SHP77 treated with DMSO at 0.1 percent for 48 hours (cell line): ENCODE measurements around the gene CTCF.
"Not testable (repeated sequence)": the region's sequence is repeated elsewhere in the genome, so short reads cannot be mapped to it uniquely, and the experiment has no call there.

Experiments
- DNase-seq: peaks from one replicate; lab custom pipeline; 2025; lab: John Stamatoyannopoulos, UW

The CTCF gene

DNA sequence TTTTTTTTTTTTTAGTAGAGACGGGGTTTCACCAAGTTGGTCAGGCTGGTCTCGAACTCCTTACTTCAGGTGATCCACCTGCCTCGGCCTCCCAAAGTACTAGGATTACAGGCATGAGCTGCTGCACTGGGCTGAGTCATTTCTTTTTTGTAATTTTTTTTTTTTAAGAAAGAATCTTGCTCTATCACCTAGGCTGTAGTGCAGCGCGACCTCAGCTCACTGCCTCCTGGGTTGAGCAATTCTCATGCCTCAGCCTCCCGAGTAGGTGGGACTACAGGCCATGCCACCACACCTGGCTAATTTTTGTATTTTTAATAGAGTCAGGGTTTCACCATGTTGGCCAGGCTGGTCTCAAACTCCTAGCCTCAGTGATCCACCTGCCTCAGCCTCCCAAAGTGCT is 28.3 kb upstream of the CTCF start:
- not testable (repeated sequence) for DNase-seq

DNA sequence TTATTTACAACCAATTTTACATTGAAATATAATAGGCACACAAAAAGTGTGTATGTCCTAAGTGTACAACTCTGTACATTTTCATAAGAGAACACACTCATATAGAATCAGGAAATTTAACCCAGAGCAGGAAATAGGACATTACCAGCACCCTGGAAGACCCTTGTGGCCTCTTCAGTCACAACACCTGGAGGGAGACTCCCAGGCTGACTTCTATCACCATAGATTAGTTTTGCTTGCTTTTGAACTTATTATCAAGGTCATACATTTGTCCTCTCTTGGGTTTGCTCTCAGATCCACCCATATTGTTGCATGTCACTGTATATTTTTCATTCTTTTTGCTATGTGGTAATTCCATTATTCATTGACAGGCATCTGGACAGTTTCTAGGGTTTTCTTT is 27.9 kb upstream of the CTCF start:
- no peak for DNase-seq

- no peak for DNase-seq
These were observed 27.1 kb upstream of the CTCF start for GRCh38 chr16:67535201-67535600.

- DNase-seq: no peak
These were observed 25.1 kb upstream of the CTCF start for GRCh38 chr16:67537270-67537635.

GRCh38 chr16:67537636-67538591 is 24.4 kb upstream of the CTCF start:
- DNase-seq: no peak

DNA sequence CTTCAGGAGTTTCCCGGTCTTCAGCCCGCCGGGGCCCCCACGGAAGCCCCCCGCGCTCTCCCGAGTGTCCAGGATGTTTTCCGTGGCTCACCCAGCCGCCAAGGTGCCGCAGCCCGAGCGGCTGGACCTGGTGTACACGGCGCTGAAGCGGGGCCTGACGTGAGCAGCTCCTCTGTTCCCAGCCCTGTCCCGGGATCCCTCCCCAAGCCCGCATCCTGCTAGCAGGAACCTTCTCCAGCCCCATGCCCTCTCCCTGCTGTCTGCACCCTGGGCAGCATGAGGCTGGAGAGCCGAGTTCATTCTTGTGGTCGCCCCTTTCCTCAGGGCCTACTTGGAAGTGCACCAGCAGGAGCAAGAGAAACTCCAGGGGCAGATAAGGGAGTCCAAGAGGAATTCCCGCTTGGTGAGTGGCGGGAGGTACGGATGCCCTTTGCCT is 23.6 kb upstream of the CTCF start:
- DNase-seq: no peak

DNA sequence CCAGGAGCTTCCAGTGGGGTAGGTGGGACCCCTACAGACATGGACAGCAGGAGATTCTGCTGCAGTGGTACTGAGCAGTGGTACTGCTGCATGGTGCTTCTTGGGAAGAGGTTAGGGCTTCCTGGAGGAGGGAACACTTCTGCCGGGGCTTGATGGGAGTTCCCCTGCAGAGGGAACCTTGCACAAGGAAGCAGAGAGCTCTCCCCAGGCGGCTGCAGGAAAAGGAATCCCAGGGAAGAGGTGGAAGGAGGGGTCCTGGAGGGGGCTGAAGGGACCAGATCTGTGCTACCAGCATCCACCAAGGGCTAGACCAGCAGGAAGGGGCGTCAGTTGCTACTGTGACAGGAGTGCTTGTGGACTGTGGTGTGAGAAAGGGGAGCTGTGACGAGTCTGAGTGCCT is 23.1 kb upstream of the CTCF start:
- no peak for DNase-seq

DNA sequence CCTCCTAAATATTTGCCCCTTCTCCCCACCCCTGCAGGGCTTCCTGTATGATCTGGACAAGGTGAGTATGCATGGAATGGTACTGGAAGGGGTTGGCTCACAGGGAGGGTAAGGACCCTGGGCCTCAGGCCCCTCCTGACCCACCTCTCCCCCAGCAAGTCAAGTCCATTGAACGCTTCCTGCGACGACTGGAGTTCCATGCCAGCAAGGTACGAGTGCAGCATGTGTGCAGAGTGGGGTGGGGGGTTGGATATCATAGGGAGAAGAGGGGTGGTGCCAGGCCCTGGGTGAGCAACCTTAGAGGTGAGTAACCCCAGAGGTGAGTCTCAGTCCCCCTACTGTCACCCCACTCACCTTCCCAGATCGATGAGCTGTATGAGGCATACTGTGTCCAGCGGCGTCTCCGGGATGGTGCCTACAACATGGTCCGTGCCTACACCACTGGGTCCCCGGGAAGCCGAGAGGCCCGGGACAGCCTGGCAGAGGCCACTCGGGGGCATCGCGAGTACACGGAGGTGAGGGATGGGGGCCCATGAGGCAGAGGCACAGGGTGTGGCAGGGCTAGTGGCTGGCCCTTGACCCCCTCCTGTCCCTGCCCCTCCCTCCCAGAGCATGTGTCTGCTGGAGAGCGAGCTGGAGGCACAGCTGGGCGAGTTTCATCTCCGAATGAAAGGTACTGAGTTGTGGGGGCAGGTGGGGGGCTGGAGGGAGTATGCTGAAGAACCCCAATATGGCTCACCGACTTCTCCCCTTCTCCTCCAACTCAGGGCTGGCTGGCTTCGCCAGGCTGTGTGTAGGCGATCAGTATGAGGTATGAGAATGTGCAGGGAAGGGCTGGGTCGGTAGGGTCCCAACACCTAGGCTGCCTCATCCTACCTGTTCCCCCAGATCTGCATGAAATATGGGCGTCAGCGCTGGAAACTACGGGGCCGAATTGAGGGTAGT is 22.4 kb upstream of the CTCF start:
- DNase-seq: no peak

GRCh38 chr16:67540756-67541155 is 21.6 kb upstream of the CTCF start:
- no peak for DNase-seq

DNA sequence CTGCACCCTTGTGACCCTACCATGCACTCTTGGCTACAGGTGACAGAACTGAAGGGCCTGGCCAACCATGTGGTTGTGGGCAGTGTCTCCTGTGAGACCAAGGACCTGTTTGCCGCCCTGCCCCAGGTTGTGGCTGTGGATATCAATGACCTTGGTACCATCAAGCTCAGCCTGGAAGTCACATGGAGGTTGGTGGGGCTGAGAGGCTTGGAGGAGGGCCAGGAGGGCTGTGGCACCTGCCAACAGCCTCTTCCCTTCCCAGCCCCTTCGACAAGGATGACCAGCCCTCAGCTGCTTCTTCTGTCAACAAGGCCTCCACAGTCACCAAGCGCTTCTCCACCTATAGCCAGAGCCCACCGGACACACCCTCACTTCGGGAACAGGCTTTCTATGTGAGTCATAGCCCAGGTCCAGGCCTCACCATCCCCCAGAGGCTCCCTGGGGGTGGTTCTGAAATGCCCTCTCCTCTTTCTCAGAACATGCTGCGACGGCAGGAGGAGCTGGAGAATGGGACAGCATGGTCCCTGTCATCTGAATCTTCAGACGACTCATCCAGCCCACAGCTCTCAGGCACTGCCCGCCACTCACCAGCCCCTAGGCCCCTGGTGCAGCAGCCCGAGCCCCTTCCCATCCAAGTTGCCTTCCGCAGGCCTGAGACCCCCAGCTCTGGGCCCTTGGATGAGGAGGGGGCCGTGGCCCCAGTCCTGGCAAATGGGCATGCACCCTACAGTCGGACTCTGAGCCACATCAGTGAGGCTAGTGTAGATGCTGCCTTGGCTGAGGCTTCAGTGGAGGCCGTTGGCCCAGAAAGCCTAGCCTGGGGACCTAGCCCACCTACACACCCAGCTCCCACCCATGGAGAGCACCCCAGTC is 20.7 kb upstream of the CTCF start:
- peak; percentile 88 for DNase-seq

DNA sequence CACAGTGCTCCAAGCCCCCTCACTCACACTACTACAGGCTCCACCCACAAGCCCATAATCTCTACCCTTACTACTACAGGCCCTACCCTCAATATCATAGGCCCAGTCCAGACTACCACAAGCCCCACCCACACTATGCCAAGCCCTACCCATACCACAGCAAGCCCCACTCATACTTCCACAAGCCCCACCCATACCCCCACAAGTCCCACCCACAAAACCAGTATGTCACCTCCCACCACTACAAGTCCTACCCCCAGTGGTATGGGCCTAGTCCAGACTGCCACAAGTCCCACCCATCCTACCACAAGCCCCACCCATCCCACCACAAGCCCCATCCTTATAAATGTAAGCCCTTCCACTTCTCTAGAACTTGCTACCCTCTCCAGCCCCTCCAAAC is 19.9 kb upstream of the CTCF start:
- no peak for DNase-seq

DNA sequence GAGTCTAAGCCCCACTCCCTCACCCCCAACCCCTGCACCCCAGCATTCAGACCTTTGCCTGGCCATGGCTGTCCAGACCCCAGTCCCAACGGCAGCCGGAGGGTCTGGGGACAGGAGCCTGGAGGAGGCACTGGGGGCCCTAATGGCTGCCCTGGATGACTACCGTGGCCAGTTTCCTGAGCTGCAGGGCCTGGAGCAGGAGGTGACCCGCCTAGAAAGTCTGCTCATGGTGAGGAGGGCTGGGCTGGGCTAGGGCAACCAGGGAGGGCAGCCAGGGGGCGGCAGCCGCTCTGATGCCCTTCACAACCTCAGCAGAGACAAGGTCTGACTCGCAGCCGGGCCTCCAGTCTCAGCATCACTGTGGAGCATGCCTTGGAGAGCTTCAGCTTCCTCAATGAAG is 19.3 kb upstream of the CTCF start:
- no peak for DNase-seq

GRCh38 chr16:67543582-67543981 is 18.7 kb upstream of the CTCF start:
- DNase-seq: no peak

DNA sequence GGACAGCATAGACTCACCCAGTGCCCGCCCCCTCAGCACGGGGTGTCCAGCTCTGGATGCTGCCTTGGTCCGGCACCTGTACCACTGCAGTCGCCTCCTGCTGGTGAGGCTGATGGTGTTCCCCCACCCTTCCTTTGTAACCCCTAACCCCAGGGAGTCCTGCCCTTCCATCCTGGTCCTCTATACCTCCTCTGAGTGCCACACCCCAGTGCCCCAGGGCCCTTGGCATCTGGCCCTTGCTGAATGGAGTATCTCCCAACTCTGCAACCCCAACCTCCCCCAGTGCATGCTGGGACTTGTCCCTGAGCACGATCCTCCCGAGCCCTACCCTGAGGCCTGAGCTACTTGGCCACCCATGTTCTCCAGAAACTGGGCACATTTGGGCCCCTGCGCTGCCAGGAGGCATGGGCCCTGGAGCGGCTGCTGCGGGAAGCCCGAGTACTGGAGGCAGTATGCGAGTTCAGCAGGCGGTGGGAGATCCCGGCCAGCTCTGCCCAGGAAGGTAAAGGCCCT is 17.9 kb upstream of the CTCF start:
- no peak for DNase-seq

GRCh38 chr16:67544844-67545664 is 17.3 kb upstream of the CTCF start:
- no peak for DNase-seq

DNA sequence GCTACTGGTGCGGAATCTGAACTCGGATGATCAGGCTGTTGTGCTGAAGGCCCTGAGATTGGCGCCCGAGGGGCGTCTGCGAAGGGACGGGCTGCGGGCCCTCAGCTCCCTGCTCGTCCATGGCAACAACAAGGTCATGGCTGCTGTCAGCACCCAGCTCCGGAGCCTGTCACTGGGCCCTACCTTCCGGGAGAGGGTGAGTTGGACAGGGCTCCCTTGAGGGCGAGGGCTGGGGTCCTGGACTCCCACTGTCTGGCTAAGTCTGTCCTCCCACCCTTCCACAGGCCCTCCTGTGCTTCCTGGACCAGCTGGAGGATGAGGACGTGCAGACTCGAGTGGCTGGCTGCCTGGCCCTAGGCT is 16.7 kb upstream of the CTCF start:
- no peak for DNase-seq

DNA sequence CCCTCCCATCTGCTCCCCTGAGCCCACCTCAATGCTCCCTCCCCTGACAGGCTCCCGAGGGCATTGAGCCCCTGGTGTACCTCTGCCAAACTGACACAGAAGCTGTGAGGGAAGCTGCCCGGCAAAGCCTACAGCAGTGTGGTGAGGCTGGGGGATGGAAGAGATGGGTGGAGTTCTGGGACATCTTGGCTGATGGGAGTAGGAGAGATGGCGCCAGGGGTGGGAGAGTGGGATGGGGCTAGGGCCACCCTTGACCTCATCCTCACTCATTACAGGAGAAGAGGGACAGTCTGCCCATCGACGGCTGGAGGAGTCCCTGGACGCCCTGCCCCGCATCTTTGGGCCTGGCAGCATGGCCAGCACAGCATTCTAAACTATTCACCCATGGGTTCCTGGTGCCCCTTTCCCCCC is 16.2 kb upstream of the CTCF start:
- no peak for DNase-seq

DNA sequence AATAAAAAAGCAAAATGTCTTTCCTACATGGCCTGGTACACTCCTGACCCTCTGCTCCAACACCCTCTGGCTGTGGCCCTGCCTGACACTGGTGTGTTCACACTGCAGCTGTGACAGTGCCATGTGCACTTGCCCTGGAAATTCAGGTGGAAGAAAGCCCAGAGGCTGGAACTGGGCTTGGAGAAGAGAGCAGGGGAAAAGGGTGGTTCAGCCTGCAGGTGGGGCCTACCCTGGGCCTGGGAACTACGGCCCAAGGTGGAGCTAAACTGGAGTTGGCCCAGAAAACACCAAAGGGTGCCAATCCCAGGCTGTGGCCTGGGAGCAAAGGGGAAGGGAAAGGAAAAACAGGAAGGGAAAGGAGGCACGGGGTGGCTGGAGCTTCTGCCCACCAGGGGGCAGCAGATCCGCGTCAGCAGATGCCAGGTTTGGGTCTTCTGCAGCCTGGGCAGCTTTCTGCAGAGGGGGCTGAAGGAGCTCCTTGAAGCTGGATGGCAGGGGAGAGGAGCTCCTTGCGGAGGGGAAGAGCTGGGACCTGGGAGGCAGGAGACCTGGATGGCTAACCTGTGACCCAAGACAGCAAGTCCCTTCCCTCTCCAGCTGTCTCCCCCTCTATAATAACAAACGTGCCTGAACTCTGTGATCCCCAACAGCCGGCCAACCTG is 15.4 kb upstream of the CTCF start:
- DNase-seq: peak; percentile 42

DNA sequence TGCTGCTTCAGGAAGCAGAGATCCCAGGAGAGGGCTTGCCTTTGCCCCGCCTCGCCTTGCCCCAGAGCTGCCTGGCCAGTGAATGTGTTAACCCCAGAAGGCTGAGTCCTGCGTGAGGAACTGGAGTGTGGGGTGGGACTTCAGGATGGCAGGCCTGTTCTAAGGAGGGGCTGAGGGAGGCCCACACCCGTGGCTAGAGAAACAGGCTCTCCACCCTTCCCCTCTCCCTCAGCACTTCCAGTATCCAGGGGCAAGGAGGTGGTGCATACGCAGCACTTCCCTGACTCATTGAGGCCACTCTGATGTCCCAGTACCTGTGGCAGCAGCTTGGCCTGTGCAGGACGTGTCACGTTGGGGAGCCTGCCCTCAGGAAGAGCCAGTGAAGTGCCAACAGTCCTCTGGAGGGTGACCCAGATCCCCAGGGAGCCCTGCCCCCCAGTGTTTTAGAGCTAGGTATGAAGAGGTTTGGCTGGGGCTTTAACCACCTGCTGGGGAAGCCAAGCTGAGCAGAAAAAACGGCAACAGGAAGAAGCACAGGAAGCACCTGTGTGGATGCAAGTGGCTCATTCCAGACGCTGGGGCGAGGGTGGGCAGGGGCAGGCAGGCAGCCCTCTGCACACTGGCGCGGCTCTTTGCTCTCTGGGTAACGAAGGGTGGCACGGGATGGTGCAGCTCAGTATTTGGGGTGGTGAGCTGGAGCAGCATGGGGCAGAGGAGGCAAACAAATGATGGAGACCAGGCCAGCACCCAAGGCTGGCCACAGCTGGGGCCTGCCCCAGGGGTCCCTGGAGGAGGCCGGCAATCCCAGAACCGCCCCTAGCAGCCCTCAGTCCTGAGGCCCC is 14.7 kb upstream of the CTCF start:
- no peak for DNase-seq
